ENCODE results near the gene MCM3AP.

Gene MCM3AP

DNA sequence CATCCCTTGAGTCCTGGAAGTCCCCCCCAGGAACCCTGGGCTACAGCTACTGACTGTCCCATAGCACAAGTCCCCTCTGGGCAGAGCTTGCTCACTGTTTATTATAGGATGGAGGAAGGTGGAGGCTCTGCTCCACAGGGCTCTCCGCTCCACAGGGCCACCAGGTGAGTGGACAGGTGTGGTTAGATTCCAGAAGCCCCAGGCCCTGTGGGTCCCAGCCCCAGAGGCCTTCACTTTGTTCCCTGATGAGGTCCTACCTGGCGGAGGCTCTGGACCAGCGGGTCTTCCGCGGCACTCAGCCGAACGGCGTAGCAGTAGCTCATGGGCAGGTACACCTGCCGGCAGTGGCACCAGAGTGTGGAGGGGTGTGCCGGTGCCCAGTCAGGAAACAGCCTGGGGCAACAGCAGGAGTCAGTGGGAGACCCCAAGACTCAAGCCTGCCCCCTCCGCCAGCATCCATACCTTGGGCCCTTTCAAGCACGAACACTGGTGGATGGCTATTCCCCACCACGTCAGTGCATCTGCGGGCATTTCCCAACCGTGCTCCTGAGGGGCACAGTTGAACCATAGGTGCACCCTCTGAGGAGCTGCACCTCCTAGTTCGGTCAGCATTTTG is 69.2 kb downstream of the MCM3AP start:
- TF ChIP-seq, protein P1, sequence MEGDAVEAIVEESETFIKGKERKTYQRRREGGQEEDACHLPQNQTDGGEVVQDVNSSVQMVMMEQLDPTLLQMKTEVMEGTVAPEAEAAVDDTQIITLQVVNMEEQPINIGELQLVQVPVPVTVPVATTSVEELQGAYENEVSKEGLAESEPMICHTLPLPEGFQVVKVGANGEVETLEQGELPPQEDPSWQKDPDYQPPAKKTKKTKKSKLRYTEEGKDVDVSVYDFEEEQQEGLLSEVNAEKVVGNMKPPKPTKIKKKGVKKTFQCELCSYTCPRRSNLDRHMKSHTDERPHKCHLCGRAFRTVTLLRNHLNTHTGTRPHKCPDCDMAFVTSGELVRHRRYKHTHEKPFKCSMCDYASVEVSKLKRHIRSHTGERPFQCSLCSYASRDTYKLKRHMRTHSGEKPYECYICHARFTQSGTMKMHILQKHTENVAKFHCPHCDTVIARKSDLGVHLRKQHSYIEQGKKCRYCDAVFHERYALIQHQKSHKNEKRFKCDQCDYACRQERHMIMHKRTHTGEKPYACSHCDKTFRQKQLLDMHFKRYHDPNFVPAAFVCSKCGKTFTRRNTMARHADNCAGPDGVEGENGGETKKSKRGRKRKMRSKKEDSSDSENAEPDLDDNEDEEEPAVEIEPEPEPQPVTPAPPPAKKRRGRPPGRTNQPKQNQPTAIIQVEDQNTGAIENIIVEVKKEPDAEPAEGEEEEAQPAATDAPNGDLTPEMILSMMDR (IDR thresholded peaks at IDR 0.05; ENCODE audit: borderline replicate concordance, control extremely low read depth, extremely low read depth, insufficient read depth, missing control alignments): no peak
- peak; percentile 13 for DNase-seq (ENCODE audit: low spot score)
- in situ Hi-C loops (cut with MboI; ENCODE audit: low sequenced_read_pairs, unreplicated experiment): no loop called here

DNA sequence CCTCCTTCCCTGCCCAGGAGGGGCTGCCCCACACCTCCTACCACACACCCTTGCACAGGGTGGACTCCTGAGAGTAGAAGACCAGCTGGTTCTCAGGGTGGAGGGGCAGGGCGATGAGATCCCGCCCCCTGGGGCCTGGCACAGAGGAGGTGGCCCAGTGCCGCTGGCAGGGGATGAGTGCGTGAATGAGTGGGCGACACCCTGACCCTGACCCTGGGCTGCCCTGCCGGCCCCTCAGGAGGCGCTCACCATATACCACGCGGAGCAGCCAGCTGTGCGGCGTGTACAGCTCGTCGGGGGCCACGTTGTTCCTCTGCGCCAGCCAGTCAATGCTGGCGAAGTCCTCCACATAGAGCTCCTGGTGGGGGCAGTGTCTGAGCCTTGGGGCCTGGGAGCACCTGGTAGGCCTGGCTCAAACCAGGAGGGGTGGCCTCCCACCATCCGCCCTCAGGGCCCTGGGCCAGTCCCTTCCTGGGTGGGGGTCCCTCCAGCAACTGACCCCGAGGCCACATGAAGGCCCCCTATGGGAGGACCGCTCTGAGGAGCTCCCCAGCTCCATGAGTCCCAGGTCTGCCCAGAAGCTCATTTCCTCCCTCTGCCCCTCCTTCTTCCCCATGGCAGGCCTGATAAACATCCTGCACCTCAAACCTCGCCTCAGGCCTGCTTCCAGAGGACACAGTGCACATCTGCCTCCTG is 69.8 kb downstream of the MCM3AP start:
- in situ Hi-C loops (cut with MboI; ENCODE audit: low sequenced_read_pairs, unreplicated experiment): no loop called here
- TF ChIP-seq, protein P1 (IDR thresholded peaks at IDR 0.05; ENCODE audit: borderline replicate concordance, control extremely low read depth, extremely low read depth, insufficient read depth, missing control alignments): no peak
- DNase-seq (ENCODE audit: low spot score): peak; percentile 35

DNA sequence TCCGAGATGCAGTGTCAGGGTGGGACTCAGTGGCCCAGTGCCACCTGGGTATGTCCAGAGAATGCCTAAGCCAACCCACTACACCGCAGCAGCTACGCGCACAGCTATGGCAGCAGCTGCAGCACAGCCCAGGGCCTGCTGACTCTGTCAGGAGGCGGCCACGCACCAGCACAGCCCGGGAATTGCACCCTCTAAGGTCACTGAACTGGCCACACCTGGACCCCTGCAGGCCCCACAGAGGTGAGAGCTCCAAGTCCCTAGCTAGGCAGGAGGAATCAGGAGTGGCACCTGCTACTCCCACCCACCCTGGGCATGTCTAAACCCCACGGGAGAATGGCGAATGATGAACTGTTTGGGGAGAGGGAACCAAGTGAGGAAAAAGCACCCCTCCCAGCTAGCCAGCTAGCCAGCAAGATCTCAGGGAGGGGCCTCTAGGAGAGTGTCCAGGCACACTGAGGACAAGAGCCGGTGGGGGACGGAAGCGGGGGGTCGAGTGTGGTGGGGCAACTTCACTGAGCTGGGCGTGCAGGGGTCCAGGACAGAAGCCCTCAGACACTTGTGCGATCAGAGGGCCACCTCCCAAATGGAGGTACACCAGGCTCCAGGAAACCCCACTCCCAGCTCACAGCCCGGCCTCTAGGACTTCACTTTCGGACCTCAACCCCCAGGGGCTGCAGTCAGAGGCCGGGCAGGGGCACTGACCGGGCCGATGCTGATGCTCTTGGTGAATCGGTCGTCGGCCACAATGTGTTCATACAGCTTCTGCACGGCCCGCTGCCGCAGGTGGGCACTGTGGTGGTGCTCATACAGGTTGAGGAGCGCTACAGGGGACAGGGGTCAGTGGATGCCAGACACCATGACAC is 70.7 kb downstream of the MCM3AP start:
- TF ChIP-seq, protein P1 (IDR thresholded peaks at IDR 0.05; ENCODE audit: borderline replicate concordance, control extremely low read depth, extremely low read depth, insufficient read depth, missing control alignments): no peak
- peak; percentile 13 for DNase-seq (ENCODE audit: low spot score)
- in situ Hi-C loops (cut with MboI; ENCODE audit: low sequenced_read_pairs, unreplicated experiment): no loop called here

DNA sequence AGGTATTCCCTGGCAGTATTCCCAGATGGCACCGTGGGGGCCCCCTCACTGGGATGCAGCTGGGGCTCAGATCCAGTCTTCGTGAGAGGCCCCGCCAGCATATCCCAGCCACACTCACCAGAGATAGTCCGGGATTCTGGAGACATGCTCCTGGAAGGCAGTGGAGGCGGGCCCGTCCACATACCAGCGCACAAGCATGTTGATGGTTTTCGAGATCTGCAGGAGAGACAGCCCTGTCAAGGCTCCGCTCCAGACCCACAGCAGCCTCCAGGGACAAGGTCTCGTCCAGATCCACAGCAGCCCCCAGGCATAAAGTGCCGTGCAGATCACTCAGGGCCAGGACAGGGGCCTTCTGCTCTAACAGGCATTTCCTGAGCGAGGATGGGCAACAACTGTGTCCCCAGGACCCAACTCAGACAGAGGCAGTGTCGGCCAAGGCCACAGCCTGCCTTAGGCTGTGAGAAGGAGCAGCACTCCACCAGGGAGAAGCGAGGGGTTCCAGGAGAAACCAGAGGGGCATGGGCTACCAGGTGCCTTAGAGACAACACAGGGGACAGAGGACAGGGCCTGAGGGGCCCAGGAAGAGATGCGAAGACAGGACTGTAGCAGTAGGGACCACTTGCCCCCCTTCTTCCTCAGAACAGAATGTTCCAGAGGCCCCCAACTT is 71.7 kb downstream of the MCM3AP start:
- TF ChIP-seq, protein P1 (IDR thresholded peaks at IDR 0.05; ENCODE audit: borderline replicate concordance, control extremely low read depth, extremely low read depth, insufficient read depth, missing control alignments): no peak
- no peak for DNase-seq (ENCODE audit: low spot score)
- in situ Hi-C loops (cut with MboI; ENCODE audit: low sequenced_read_pairs, unreplicated experiment): no loop called here

DNA sequence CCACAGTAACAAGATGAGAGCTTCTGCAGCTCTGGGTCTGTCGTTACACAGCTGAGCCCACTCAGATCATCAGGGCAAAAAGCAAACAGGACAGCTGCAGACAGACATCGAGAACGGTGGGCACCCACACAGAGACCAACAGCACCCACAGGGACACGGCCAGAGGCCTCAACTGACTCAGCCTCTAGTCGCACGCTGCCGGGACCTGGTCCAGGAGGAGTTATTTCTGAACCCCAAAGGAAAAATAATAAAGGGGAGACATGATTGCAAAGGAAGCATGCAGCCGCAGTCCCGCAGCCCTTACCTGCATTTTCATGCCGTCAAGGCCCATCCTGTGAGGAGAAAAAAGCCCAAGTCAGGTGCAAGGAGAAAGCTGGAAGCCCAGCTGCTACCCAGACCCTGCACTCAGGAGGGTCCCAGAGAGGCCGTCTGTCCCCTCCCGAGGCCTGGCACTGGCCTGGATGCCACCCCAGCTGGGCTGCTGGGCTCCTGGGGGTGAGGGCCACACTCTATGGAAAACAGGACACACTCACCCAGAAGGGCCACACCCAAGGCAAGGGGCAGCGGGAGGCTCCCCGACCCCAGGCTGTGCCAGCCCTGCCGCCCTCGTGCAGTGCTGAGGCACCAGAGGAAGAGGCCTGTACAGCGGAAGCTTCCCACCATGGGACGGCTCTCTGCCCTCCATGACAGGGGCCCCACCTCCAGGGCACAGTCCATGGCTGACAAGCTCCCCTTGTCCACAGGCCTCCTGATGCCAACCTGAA is 72.5 kb downstream of the MCM3AP start:
- no peak for DNase-seq (ENCODE audit: low spot score)
- in situ Hi-C loops (cut with MboI; ENCODE audit: low sequenced_read_pairs, unreplicated experiment): no loop called here
- TF ChIP-seq, protein P1 (IDR thresholded peaks at IDR 0.05; ENCODE audit: borderline replicate concordance, control extremely low read depth, extremely low read depth, insufficient read depth, missing control alignments): no peak

Measured in GM13976 (cell line).